Esophagus mucosa (tissue), 1 donor: Measurements from ENCODE around the gene IFIT1B. TPM values are rescaled to one million over a fixed set of nuclear protein-coding genes. Genes with fewer than 3 reads are reported as not detected.

Experiments used
- ATAC-seq: fragments of 200-7000 bp; cut with Tn5 transposase; one replicate; pipeline ENCODE4 v1.9.1; 2020
- total RNA-seq: library from RNA; stranded (reverse); gene quantifications from one replicate; pipeline ENCODE4 v1.2.4, GENCODE V29; 2023
- donor health status: DM: yes; HTN: yes; CAD: no.

The IFIT1B gene
- total RNA-seq, 1 donor from 2014 or later = not detected

GRCh38 chr10:89348975-89349374 is 28.9 kb upstream of the IFIT1B start:
- no peak for ATAC-seq

DNA sequence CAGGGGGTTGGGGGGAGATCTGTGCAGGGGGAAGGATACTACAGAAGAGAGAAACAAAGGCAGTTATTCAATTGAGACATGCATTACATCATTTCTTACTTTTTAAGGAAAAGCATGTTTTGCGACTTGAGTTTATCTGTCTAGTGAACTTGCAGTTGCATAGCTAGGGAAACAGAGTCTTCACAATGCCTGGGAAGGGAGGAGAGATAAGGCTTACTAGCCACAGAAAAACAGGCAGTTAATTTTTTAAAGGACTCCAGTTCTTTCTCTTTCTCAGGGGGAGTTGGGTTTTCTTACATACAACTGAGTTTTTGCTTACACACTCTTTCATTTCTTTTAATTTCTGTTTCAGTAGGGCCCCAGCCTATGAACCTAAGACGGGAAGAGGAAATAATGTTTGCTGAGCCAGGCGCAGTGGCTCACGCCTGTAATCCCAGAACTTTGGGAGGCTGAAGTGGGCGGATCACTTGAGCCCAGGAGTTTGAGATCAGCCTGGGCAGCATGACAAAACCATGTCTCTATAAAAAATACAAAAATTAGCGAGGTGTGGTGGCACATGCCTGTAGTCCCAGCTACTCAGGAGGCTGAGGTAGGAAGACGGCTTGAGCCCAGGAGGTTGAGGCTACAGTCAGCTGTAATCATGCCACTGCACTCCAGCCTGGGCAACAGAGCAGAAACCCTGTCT is 27.1 kb upstream of the IFIT1B start:
- peak; percentile 29 for ATAC-seq

GRCh38 chr10:89351412-89351779 is 26.5 kb upstream of the IFIT1B start:
- no peak for ATAC-seq

DNA sequence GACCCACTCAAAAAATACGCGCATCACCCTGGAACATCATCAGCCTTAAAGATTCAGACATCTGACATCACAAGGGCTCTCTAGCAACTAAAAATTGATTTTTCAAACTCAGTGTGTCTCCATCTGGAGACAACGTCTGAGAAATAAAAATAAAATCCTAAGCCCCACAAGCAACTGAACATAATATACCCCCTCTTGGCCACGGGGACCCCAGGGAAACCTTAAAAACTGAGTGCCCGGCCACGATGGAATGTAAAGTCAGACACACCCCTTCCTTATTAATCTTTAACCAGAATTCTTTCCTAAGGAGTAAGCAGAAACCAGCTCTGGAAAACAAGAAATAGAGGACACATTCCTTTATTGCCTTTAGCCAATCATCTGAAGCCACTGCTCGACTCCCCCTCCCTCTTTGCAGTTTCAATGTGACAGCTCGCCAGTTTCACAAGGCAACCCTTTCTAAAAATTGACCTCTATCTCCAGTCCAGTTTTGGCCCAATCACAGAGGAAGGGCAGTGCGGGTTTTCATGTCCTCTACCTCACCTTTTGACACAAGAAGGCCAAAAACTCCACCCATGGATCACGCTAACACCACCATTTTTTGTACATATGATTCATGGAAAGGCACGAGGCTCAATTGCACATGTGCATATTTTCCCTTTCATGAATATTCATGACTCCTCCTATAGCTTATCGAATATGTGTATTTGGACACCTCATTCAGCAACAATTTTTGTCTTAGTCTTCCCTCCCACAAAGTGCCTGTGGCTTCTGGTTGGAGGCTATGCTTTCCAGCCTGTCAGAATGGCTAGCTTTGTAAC is 25.9 kb upstream of the IFIT1B start:
- no peak for ATAC-seq

- ATAC-seq = no peak
Observed at GRCh38 chr10:89352802-89353201, 25.1 kb upstream of the IFIT1B start.

GRCh38 chr10:89355394-89355931 is 22.4 kb upstream of the IFIT1B start:
- no peak for ATAC-seq

- no peak for ATAC-seq
Observed at GRCh38 chr10:89357096-89357495, 20.8 kb upstream of the IFIT1B start.

DNA sequence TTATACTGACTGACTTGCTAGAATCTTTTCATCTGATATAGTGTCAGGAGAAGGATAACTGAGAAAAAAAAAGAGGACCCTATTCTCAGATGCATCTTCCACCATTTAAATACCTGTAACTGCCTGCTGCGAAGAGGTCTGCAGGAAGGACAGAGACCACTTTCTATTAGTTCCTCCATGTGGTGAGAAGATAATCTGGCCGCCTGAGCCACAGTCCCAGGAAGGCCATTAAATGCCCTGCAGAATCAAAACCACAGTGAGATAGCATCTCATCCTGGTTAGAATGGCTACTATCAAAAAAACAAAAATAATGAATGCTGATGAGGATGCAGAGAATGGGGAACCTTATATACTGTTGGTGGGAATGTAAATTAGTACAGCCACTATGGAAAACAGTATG is 19.9 kb upstream of the IFIT1B start:
- ATAC-seq = no peak

DNA sequence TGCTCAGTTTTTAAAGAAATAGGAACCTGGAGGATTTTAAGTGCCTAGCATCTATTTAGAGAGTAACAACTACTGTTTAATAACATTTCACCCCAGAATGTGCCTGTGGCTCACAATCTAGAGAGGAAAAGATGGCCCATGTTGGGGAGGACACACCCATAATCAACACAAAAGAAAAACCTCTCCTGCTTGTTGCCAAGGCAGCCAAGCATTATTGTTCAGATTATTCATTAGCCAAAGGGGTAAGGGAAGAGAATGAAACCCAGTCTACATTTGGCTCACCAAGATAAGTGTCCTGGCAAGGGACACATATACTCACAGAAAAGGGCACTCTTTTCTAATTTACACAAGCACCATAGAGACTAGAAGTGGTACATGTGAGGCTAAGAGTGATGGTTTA is 17.7 kb upstream of the IFIT1B start:
- no peak for ATAC-seq

GRCh38 chr10:89362929-89363328 is 14.9 kb upstream of the IFIT1B start:
- ATAC-seq = no peak

- ATAC-seq = no peak
Observed at GRCh38 chr10:89363729-89364442, 14.0 kb upstream of the IFIT1B start.

- ATAC-seq = no peak
Observed at GRCh38 chr10:89364531-89364930, 13.3 kb upstream of the IFIT1B start.

GRCh38 chr10:89367529-89367928 is 10.3 kb upstream of the IFIT1B start:
- no peak for ATAC-seq

- ATAC-seq = no peak
Observed at GRCh38 chr10:89368129-89368528, 9.7 kb upstream of the IFIT1B start.

GRCh38 chr10:89369156-89370105 is 8.4 kb upstream of the IFIT1B start:
- peak; percentile 25 for ATAC-seq

GRCh38 chr10:89371079-89371478 is 6.8 kb upstream of the IFIT1B start:
- ATAC-seq = no peak

DNA sequence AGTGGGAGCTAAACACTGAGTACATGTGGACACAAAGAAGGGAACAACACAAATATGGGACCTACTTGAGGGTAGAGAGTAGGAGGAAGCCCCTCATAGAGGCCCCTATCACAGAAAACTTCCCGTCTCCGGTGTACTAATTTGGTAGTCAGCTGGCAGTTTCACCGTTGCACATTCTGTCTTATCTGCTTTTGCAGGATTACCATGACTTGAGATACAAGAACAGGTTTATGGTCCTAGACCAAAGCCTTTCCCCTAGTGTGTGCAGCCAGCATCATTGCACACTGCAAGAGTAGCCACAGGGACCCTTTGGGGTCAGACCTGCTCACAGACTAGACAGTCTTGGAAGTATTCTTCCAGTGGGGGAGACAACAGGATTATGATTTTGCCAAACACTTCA is 5.9 kb upstream of the IFIT1B start:
- ATAC-seq = no peak

- ATAC-seq = peak; percentile 94
Observed at GRCh38 chr10:89373916-89374711, 3.7 kb upstream of the IFIT1B start.

DNA sequence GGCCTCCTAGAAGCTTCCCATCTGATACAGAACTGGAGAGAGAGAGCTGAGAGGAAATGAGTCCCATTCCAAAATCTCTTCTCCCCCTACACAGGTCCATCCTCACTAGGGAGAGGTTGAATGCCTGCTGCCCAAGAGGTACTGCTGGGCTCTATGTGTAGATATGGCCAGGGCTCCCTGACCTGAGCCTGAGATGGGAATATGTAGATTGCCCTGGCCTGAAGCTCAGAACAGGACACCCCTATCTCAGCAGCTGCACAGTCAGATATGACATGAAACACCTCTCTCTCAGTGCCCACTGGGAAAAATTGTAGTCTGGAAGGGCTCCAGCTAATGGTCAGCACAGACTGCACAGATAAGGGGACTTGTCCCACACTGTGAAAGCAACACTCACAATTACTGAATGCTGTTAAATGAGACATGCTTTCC is 3.1 kb upstream of the IFIT1B start:
- no peak for ATAC-seq

DNA sequence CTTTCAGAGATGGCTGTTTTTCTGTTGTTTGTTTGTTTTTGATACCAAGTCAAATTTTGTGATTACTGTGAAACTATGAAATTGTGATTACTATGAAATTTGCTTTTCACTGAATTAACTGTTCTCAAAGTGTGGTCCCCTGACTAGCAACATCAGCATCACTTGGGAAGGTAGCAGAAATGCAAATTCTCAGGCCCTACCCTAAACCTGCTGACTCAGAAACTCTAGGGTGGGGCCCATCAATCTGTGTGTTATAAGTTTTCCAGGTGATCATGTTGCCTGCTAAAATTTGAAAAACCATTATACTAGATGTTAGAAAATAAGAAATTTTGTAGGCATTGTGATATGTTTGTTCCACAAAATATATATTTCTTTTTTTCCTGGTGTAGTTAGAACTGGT is 1.2 kb downstream of the IFIT1B start:
- ATAC-seq = no peak

DNA sequence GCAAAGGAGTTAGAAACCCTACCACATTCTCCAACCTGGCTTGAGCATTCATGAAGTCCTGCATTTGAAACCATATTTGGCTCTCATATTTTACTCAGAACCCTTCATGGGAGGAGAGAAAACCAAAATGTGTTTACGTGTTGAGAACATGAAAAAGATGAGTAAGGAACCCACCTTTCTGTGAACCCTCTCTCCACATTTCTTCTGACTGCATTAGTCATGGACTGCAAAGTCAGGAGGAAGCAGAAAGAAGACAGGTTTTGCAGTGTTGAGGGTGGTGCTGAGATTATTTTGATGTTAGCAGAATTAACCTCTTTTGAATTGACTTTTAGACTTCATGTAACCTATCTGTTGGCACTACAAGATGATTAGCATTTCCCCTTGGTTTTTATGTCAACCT is 4.9 kb downstream of the IFIT1B start:
- peak; percentile 85 for ATAC-seq
